Body of pancreas (tissue), 4 donors: ENCODE results near the gene LIX1L. TPM values are rescaled to one million over a fixed set of nuclear protein-coding genes. Genes with fewer than 3 reads are reported as not detected.

ENCODE experiments used
- ATAC-seq: fragments of 150-250 bp; one replicate; pipeline ENCODE4 v1.9.1; 2016
- DNase-seq, 4 donors: peaks; one replicate each; pipeline ENCODE4 v3.0.0-alpha.2; 2019
- H3K27ac ChIP-seq, 4 donors: fragments of 200-600 bp; sonication (generic); 1 replicate in 3 of 4; 2 replicates in 1 of 4; pipeline versions ENCODE4 v1.5.1 to v1.6.1; 2016 to 2019; ENCODE audit warnings: mild to moderate bottlenecking in 1 of 4, mixed read lengths in 1 of 4, moderate library complexity in 1 of 4
- H3K27me3 ChIP-seq, 2 donors: fragments of 200-600 bp; sonication (generic); one replicate each; pipeline ENCODE4 v1.6.0; 2016; ENCODE audit warnings: mild to moderate bottlenecking in 1 of 2
- H3K36me3 ChIP-seq, 2 donors: fragments of 200-600 bp; sonication (generic); replicated peaks in 1 of 2; 2 replicates each; pipeline ENCODE4 v1.5.1; 2016; ENCODE audit warnings: low read depth in 2 of 2; ENCODE audit not compliant: insufficient read depth in 1 of 2
- H3K4me1 ChIP-seq: fragments of 200-600 bp; sonication (generic); one replicate; pipeline ENCODE4 v1.6.0; 2016
- H3K4me3 ChIP-seq, 2 donors: fragments of 200-600 bp; sonication (generic); 1 replicate in 1 of 2; 2 replicates in 1 of 2; pipeline ENCODE4 v1.5.1; 2016 to 2019
- H3K9me3 ChIP-seq, 3 donors: fragments of 200-600 bp; sonication (generic); 1 replicate in 2 of 3; 2 replicates in 1 of 3; pipeline ENCODE4 v1.5.1; 2016
- POLR2A ChIP-seq, 3 donors: fragments of 450-650 bp; IDR thresholded peaks; one replicate each; pipeline ENCODE4 v1.6.1; 2016; ENCODE audit warnings: antibody characterized with exemption in 3 of 3, mild to moderate bottlenecking in 2 of 3
- WGBS, 2 donors: methylation state at CpG; one replicate each; pipeline ENCODE4 v1.1.5; 2017; 5-methylcytosine and 5-hydroxymethylcytosine counted together
- intact Hi-C: fragments of 100-400 bp; cut with DNase I; formaldehyde crosslinking; loops from one replicate; pipeline ENCODE4 v1.15.1; 2023
- total RNA-seq, 2 donors: library from RNA; depleted of rRNA; stranded (reverse); fragments of >200 nt; gene quantifications; one replicate each; pipeline ENCODE4 v1.1.0, GENCODE V29; 2016
- TF ChIP-seq, protein P1 (sequence below), 7 experiments: fragments of 450-650 bp in 4 of 7; fragments of 200-600 bp in 3 of 7; sonication (generic) in 3 of 7; IDR thresholded peaks; one replicate each; pipeline ENCODE4 v1.5.1; 2016 to 2019; ENCODE audit warnings: antibody characterized with exemption in 7 of 7

LIX1L gene
- total RNA-seq, 2 donors from 2014 or later: 8.3 to 16.5 TPM

DNA sequence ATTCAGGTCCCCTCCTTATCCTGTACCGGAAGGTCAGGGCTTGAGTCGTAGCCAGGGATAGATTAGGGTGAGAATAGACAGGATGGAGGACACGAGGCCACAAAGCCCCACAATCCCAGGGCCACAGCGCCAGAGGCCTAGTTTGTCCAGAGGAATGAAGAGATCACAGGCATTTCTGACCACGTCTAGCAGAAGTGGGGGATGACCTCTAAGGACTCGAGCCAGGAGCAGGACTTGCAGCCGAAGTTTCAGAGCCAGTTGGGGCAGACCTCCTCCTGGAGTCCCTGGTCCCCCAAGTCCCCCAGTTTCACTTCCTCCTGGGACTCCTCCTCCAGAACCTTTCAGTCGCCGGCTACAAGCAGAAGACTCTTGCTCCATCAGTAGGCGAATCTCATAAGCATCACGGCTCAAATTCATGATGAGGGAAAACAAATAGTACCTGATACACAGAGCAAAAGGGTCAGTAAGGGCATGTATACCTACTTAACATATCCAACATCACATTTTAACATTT, 45.6 kb downstream of the LIX1L start:
- Histone ChIP-seq H3K4me1 (peaks cover 11% of the 10 kb centered on the region), H3K27me3 (no peaks in the 10 kb centered on the region), H3K4me3 (no peak overlapping the region), H3K27ac (no peak overlapping the region), H3K9me3 (no peaks in the 10 kb centered on the region), H3K36me3 (peaks cover 0 to 14% of the 10 kb centered on the region in 2 donors)
- 63 to 72% methylated on average over 7 to 11 of the region's 11 CpGs for WGBS, 2 donors
- no peak for ATAC-seq
- TF ChIP-seq, protein P1, sequence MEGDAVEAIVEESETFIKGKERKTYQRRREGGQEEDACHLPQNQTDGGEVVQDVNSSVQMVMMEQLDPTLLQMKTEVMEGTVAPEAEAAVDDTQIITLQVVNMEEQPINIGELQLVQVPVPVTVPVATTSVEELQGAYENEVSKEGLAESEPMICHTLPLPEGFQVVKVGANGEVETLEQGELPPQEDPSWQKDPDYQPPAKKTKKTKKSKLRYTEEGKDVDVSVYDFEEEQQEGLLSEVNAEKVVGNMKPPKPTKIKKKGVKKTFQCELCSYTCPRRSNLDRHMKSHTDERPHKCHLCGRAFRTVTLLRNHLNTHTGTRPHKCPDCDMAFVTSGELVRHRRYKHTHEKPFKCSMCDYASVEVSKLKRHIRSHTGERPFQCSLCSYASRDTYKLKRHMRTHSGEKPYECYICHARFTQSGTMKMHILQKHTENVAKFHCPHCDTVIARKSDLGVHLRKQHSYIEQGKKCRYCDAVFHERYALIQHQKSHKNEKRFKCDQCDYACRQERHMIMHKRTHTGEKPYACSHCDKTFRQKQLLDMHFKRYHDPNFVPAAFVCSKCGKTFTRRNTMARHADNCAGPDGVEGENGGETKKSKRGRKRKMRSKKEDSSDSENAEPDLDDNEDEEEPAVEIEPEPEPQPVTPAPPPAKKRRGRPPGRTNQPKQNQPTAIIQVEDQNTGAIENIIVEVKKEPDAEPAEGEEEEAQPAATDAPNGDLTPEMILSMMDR (IDR thresholded peaks at IDR 0.05): no peak
- TF ChIP-seq POLR2A (IDR thresholded peaks at IDR 0.05): no peak
- DNase-seq: no peak
- intact Hi-C loops: no loop called here

- H3K4me3 ChIP-seq: no peak overlapping the region
- ATAC-seq: no peak
- no peaks in the 10 kb centered on the region for H3K9me3 ChIP-seq
- no peak overlapping the region for H3K27ac ChIP-seq
- H3K36me3 ChIP-seq: peaks cover 0 to 14% of the 10 kb centered on the region in 2 donors
- intact Hi-C loops: no loop called here
- peaks cover 5% of the 10 kb centered on the region for H3K4me1 ChIP-seq
- no peak for TF ChIP-seq POLR2A (IDR thresholded peaks at IDR 0.05)
- TF ChIP-seq, protein P1 (IDR thresholded peaks at IDR 0.05): no peak
- DNase-seq: no peak
- no peaks in the 10 kb centered on the region for H3K27me3 ChIP-seq
- 47 to 67% methylated on average over 1 of the region's 1 CpG for WGBS, 2 donors
Measured at GRCh38 chr1:145908653-145909052, 49.2 kb downstream of the LIX1L start.

GRCh38 chr1:145906954-145907753, 50.7 kb downstream of the LIX1L start:
- no peak overlapping the region for H3K27ac ChIP-seq
- TF ChIP-seq POLR2A (IDR thresholded peaks at IDR 0.05): no peak
- TF ChIP-seq, protein P1 (IDR thresholded peaks at IDR 0.05): no peak
- H3K4me3 ChIP-seq: no peak overlapping the region
- H3K4me1 ChIP-seq: peaks cover 5% of the 10 kb centered on the region
- WGBS, 2 donors: 78 to 98% methylated on average over 5 to 10 of the region's 10 CpGs
- intact Hi-C loops: no loop called here
- H3K27me3 ChIP-seq: no peaks in the 10 kb centered on the region
- peaks cover 0 to 14% of the 10 kb centered on the region in 2 donors for H3K36me3 ChIP-seq
- no peak for ATAC-seq
- no peak for DNase-seq
- no peaks in the 10 kb centered on the region for H3K9me3 ChIP-seq

DNA sequence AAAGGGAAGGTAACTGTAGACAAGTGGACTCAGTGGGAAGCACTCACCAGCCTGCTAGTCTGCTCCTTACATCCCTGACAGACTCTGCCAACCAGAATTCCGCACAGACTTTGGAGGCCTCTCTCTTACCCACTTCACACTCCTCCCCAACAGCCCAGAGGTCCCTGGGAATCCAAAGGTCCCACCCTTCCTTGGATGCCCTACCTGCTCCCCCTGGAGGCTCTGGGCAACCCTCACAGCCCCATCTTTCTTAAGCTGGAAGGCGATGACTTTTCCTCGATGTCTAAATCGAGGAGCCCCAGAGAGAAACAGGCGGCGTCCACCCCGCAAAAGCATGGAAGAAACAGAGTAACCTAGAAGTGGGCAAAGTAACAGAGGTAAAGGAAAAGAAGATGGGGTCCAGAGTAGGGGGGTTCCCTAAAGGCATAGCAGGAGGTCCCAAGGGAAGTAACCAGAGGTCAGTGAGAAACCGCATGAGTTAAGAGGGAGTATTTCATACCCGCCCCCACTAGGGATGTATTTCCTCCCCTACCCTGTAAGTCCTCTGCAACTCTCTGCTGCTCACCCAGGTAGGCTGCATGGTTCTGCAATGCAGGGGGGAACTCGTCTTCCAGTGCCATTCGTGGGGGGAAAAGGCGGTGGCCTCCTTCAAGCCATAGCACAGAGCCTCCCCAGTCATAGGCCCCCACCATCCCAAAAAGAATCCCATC, 56.4 kb downstream of the LIX1L start:
- ATAC-seq (no peak), DNase-seq (no peak)
- Histone ChIP-seq H3K36me3 (no peaks in the 10 kb centered on the region), H3K4me3 (no peak overlapping the region), H3K4me1 (no peaks in the 10 kb centered on the region), H3K27ac (no peak overlapping the region), H3K27me3 (no peaks in the 10 kb centered on the region), H3K9me3 (no peaks in the 10 kb centered on the region)
- WGBS, 2 donors: 80% methylated on average over 12 of the region's 12 CpGs
- TF ChIP-seq, protein P1 (IDR thresholded peaks at IDR 0.05): no peak
- no peak for TF ChIP-seq POLR2A (IDR thresholded peaks at IDR 0.05)
- intact Hi-C loops: no loop called here
